ENCODE data around the gene EFS. TPM values are rescaled to one million over a fixed set of nuclear protein-coding genes. Genes with fewer than 3 reads are reported as not detected.

Gene EFS
- total and polyA plus RNA-seq, 2 of the 8 experiments (the other 6 are each of a cell fraction or from before 2014, with no cell fraction given) = 27.8 to 28.6 TPM

- no peaks in the 10 kb centered on the region for H4K20me1 ChIP-seq (replicated peaks in 1 of 2; ENCODE audit: control insufficient read depth in 1 of 2, insufficient read depth in 2 of 2, low read length in 2 of 2)
- peaks cover 0 to 22% (median 11%) of the 10 kb centered on the region in 4 experiments; a peak in 6 of 7 replicates for H3K27me3 ChIP-seq (replicated peaks in 1 of 4; ENCODE audit: control insufficient read depth in 3 of 4, extremely low read depth in 1 of 4, insufficient read depth in 3 of 4, low read length in 3 of 4)
- H3K4ac ChIP-seq (replicated peaks; ENCODE audit: insufficient read length, low read depth, low read length) = no peak overlapping the region
- H3K36me3 ChIP-seq (ENCODE audit: control insufficient read depth in 2 of 4, insufficient read depth in 4 of 4, low read length in 3 of 4) = no peaks in the 10 kb centered on the region
- no peak overlapping the region for H4K8ac ChIP-seq (ENCODE audit: extremely low read depth, insufficient read depth, low read length)
- CTCF ChIA-PET (ENCODE audit: partially characterized antibody) = interaction anchor here (0.7 to 15.0 kb wide), 71 partner anchors 9 to 394 kb away, joined by 3 to 333 read pairs (median 5); partner anchors contain the start of genes BCL2L2, EFS, HOMEZ and MYH7
- FAIRE-seq = no peak
- H3K14ac ChIP-seq (ENCODE audit: insufficient read length) = no peak overlapping the region
- H2AK5ac ChIP-seq (ENCODE audit: low read depth, low read length) = no peak overlapping the region
- H3K4me1 ChIP-seq (replicated peaks in 1 of 4; ENCODE audit: control insufficient read depth in 3 of 4, insufficient read depth in 4 of 4, low read length in 3 of 4) = peaks cover 0 to 12% (median 4%) of the 10 kb centered on the region in 4 experiments; a peak in 3 of 7 replicates
- no peaks in the 10 kb centered on the region for H3K79me1 ChIP-seq (ENCODE audit: low read depth, low read length)
- H4K5ac ChIP-seq (ENCODE audit: insufficient read length, low read depth, low read length) = no peak overlapping the region
- H3K23me2 ChIP-seq (ENCODE audit: low read depth, low read length) = no peaks in the 10 kb centered on the region; the same call in 1 of the 2 replicates
- no peak overlapping the region for H2BK15ac ChIP-seq (ENCODE audit: low read length)
- H2BK20ac ChIP-seq (ENCODE audit: low read length) = peak overlapping the region; percentile 77; the same call in 1 of the 2 replicates
- no peaks in the 10 kb centered on the region for H3K79me2 ChIP-seq (ENCODE audit: control insufficient read depth in 1 of 2, insufficient read depth in 2 of 2, low read length in 2 of 2)
- no peak overlapping the region for H2BK120ac ChIP-seq (replicated peaks; ENCODE audit: low read depth, low read length)
- no peak overlapping the region for H3K18ac ChIP-seq (ENCODE audit: extremely low read depth, low read length)
- H3K4me2 ChIP-seq (ENCODE audit: insufficient read depth in 1 of 2, low read depth in 2 of 2, low read length in 2 of 2) = no peak overlapping the region
- no peak overlapping the region for H3K9ac ChIP-seq (replicated peaks in 1 of 4; ENCODE audit: extremely low read depth in 1 of 4, low read depth in 3 of 4, low read length in 3 of 4)
- H3K9me3 ChIP-seq (ENCODE audit: insufficient read depth in 2 of 2, low read depth in 1 of 2, low read length in 1 of 2) = no peaks in the 10 kb centered on the region
- H3K56ac ChIP-seq (replicated peaks; ENCODE audit: insufficient read length, low read depth, low read length) = no peak overlapping the region
- no peak overlapping the region for H2AFZ ChIP-seq (ENCODE audit: low read length)
- no peak for DNase-seq (ENCODE audit: low read depth in 1 of 2, low spot score in 2 of 2)
- no peak overlapping the region for H4K91ac ChIP-seq (replicated peaks; ENCODE audit: insufficient read length, low read length)
- no peak overlapping the region for H2BK12ac ChIP-seq (ENCODE audit: low read depth, low read length)
- no peak overlapping the region for H3K23ac ChIP-seq (ENCODE audit: insufficient read length)
- no peak overlapping the region for H2BK5ac ChIP-seq (ENCODE audit: low read depth, low read length)
- H3K4me3 ChIP-seq (ENCODE audit: extremely low read depth in 1 of 4, insufficient read depth in 2 of 4, low read depth in 3 of 4, low read length in 4 of 4) = no peak overlapping the region
- TF ChIP-seq ASH2L (IDR thresholded peaks at IDR 0.05; ENCODE audit: low read length) (no peak), POLR2AphosphoS5 (IDR thresholded peaks at IDR 0.05; ENCODE audit: low read depth, low read length) (no peak), CTBP2 (IDR thresholded peaks at IDR 0.05; ENCODE audit: borderline replicate concordance, insufficient read depth, insufficient read length, low read length) (no peak), CREB1 (IDR thresholded peaks at IDR 0.05) (no peak), SP4 (IDR thresholded peaks at IDR 0.05; ENCODE audit: low read length) (no peak), TBP (IDR thresholded peaks at IDR 0.05; ENCODE audit: low read depth, low read length) (no peak), MAFK (IDR thresholded peaks at IDR 0.05; ENCODE audit: low read depth, low read length) (no peak), CHD2 (IDR thresholded peaks at IDR 0.05; ENCODE audit: low read length) (no peak), KDM5A (IDR thresholded peaks at IDR 0.05; ENCODE audit: low read length) (no peak)
- 80% methylated on average over 16 of the region's 16 CpGs; no CpG with 5 or more reads in 1 of the 2 experiments for WGBS, 2 experiments (ENCODE audit: extremely low coverage in 1 of 2, insufficient coverage in 1 of 2, insufficient read length in 1 of 2, insufficient replicate concordance in 2 of 2, low coverage in 1 of 2, low lambda C conversion rate in 2 of 2, missing lambda C conversion rate in 1 of 2)
- POLR2A ChIA-PET (ENCODE audit: partially characterized antibody) = interaction anchor here (0.7 to 1.8 kb wide), 4 partner anchors 9 to 59 kb away, joined by 3 to 8 read pairs (median 6); partner anchors contain the start of genes PABPN1 and SLC22A17
- no peak overlapping the region for H3K27ac ChIP-seq (ENCODE audit: low read depth, low read length)
Measured at GRCh38 chr14:23380197-23380914, 15.4 kb upstream of the EFS start.
